ENCODE measurements around the gene SBF2.

GRCh38 chr11:10134975-10135481 lies 159.0 kb downstream of the SBF2 start:
- no peak for TF ChIP-seq CTCF (IDR thresholded peaks at IDR 0.05)
- TF ChIP-seq EP300 (IDR thresholded peaks at IDR 0.05): no peak
- TF ChIP-seq POLR2A (IDR thresholded peaks at IDR 0.05): no peak

Measured in tibial nerve (tissue), 4 donors.